HTR-8/SVneo (cell line): ENCODE data around the gene ZNF415.
"Not testable (repeated sequence)": the region's sequence is repeated elsewhere in the genome, so short reads cannot be mapped to it uniquely, and the experiment has no call there.

Experiments
- DNase-seq: peaks from one replicate; pipeline ENCODE4 v3.0.0; 2011; ENCODE audit warnings: low spot score, mixed read lengths; ENCODE audit not compliant: insufficient read length
- FAIRE-seq: peaks from 2 replicates; lab custom pipeline; 2011; peaks lifted over from hg19 to GRCh38; lab: Jason Lieb, UNC

The ZNF415 gene

DNA sequence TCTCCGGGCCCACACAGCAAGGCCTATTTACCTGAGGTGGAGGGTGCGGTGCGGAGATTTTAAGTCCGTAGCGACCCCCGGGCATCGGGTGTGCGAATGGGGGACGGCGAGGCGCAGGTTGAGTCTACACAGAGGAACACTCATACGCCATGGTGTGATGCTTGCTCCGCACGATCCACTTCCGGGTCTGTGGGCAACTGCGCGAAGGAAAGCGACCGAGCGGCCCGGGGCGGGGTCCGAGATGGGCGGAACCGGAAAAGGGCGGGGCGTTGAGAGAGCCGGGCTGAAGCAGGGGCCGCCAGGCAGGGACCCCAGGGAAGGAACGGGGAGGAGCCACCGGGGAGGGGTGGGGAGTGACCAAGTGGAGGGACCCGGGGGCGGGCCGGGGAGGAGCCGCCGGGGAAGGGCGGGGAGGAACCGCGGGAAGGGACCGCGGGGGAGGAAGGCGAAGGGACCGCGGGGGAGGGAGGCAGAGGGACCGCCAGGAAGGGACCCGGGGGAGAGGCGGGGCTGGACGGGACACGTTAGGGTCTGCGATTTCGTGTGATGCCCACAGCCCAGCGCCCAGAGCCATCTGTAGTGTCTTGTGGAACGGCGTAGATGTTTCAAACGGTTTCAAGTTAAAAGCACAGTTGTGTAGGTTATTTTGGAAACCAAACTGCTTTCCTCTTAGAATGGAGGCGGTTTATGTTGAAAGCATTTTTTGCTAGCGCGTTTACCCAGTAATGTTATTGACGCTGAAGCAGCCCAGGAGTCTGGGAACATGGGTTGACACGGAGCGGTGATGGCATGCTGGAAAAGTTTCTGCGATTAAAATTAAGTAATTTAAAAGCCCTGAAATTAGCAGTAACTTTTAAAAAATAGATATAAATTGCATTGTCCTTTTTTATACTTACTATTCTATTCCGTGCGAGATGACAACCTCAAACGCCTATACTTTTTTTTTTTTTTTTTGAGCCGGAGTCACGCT, 29.2 kb downstream of the ZNF415 start, which contains the start of gene ZNF160:
ZNF160 (minus strand) TSS at position 189 of the 970 bp plus-strand sequence. CDS start 17,146 bp downstream, outside the sequence.
- DNase-seq = peak; percentile 97
- peak; percentile 23 for FAIRE-seq

DNA sequence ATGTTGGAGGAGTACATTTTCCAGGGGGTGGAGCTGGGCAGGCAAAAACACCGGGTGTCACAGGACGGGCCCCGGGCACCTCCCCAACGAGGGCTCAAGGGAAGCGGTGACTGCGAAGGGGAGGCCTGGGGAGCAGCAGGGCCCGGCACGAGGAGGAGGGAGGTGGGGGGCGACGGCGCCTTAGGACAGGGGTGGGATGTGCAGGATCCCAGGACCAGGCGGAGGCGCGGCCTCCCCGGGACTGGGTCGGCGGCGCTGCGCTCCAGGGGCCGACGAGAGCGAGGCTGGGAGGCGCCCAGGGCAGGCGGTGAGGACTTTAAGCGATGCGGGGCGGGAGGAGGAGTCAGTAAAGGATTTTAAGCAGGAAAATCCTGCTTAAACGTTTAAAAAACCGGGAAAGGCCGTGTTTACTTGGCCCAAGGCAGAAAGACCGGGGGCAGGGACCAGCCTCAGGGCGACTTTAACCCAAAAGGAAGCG, 29.9 kb downstream of the ZNF415 start:
- DNase-seq (no peak), FAIRE-seq (no peak)

- DNase-seq (no peak), FAIRE-seq (no peak)
These were observed 30.4 kb downstream of the ZNF415 start for GRCh38 chr19:53102206-53102755.

DNA sequence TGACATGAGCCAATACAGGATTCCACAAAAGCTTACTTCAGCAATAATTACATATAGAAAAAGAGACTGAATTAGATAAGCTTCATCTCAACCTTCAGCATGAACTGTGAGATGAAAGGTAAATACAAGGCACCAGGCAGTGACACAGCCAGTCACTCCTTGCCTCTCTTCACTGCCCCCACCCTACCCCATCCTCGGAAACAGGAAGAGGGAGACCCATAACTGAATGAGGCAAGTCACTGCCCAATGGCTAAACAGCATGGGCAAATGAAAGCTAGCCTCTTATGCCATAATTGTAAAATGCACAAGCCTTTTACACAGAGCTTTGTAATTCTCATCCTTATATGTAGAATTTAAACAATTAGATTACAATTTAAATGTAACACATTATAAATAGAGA, 31.2 kb downstream of the ZNF415 start:
- FAIRE-seq = no peak
- DNase-seq = no peak

DNA sequence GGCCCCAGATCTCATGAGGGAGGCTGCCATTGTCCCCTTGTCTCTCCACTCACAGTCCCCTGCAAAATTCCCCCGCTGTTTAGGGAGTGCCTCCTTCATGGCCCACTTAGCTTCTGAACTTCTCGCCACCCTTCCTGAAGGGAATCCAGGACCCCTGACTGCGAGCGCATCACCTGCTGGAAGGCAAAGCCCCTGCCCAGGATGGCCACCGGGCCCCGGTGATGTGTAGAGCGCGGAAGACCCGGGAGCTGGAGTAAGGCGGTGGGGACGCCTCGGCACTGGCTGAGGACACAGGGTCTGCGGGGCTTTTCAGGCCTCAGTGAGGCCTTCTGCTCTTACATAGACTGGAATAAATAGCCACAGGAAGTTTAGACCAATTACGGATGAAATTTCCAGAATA, 34.1 kb downstream of the ZNF415 start:
- FAIRE-seq, DNase-seq: not testable (repeated sequence)

- not testable (repeated sequence) for FAIRE-seq, DNase-seq
These were observed 35.6 kb downstream of the ZNF415 start for GRCh38 chr19:53096982-53097690.

GRCh38 chr19:53096579-53096978, 36.1 kb downstream of the ZNF415 start:
- peak; percentile 69 for FAIRE-seq
- not testable (repeated sequence) for DNase-seq

DNA sequence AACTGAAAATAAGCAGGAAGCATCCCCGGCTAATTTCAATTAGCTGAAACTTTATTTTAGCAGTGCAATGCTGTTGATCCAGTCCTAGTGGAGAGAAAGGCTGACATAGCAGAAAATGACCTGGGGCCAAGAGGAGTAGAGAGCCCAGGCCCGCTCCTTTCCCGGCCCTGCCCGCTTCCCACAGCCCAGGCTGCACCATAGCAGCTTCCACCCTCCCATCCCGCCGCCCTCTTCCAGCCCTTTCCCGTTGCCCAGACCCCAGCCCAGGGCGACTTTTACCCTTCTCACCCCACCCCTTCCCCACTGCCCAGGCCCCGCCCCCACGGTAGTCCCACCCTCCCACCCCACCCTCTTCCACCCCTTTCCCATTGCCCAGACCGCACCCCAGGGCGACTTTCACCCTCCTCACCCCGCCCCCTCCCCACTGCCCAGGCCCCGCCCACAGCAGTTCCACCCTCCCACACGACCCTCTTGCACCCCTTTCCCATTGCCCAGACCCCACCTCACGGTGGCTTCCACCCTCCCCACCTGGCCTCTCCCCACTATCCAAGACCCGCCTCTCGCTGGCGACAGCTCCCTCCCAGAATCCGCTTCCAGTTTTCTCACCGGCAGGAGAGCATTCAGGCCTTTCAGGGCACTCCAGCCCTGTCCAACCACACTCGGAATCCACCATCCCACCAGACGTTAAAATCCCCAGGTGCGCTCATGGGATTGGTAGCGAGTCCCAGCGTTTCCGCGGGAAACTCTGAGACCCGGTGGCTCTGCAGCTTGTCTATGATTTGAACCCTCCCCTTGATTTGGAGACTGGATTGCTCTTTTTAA, 37.7 kb downstream of the ZNF415 start:
- FAIRE-seq (no peak), DNase-seq (no peak)

DNA sequence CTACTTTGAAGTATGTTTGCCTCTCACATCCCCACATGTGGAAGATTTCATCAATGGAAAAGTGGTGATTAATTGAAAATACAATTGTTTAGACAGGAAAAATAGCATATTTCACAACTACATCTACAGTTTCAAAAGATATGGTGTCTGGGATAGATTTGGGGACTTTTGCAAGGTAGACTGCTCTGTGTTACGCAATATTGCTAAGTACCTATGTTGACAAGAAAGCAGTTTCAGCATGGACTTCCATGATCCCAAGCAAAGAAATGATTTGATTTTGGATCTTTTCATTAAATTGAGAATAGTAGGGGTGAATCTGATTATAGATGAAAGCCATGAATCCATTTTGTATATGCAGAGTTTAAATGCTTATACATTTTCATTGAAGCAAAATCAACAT, 40.0 kb downstream of the ZNF415 start:
- FAIRE-seq (no peak), DNase-seq (no peak)

DNA sequence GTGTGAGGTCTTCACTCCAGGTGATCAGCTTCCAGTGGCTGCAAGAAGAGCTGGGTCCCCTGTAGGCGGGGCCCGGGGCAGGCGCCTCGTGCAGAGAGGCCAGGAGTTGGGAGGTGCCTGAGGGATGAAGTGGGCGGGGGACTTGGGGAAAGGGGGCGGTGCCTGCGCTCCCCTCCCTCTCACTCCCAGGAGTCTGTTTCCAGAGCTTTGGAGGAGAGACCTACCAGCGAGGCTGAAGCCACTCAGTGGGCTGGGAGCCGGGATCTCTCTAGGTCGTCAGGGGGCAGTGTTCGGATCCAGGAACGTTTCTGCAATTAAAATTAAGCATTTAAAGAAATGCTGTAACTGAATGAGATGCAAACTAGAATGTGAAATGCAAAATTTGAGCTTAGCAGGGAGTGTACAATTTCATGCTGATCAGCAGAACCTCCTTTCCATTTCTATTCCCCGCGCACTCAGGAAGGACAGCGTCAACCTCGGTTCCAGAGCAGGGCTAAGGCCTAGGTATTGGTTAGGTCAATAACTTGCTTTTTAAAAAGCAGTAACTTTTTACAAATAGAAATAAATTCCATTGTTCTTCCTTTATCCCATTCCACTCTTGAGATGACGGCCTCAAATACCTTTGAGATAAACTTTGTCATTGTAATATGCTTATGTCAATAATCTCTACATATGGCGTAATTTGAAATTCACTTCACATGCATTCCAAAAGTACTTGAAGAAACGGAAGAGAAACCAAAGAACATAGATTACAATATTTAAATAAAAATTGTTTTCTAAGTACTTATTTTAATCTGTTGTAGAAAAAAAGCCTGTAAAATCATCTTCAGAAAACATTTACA, 41.1 kb downstream of the ZNF415 start:
- no peak for DNase-seq
- FAIRE-seq = no peak

GRCh38 chr19:53088091-53088490, 44.6 kb downstream of the ZNF415 start:
- no peak for FAIRE-seq
- DNase-seq = no peak

DNA sequence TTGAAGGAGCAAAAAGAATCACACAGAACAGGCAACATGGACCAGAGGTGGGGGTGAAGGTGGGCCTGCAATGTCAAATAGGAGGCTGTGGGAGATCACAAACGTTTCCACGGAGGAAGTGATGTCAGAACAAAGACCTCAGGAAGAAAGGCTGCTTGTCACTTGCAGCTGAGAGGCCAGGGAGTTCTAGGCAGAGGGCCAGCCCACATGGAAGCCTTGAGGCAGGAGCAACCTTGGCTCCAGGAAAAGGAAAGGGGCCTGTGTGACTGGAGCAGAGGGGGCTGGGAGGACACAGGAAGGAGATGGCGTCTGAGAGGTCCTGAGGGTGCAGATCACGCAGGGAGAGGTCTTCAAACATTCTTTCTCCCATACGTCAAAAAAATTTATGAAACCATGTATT, 45.8 kb downstream of the ZNF415 start:
- FAIRE-seq = no peak
- DNase-seq = no peak

DNA sequence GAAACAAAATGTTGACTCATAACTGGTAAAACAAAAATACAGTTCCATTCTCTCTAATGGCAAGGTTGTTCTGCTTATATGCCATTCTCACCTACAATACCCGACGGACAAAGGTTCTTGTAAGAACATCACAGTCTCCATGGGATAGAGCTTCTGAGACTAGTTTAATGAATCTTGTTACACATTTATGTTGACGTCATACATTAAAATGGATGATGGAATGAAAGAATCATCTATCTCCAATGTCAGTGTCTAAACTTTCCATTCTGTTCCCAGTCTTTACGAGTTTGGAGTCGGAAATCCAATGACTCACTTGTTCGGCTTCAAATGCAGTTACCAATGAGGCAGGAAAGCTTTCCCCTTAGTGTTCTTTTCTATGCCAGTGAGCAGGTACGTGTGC, 47.2 kb downstream of the ZNF415 start:
- DNase-seq = no peak
- FAIRE-seq = no peak

DNA sequence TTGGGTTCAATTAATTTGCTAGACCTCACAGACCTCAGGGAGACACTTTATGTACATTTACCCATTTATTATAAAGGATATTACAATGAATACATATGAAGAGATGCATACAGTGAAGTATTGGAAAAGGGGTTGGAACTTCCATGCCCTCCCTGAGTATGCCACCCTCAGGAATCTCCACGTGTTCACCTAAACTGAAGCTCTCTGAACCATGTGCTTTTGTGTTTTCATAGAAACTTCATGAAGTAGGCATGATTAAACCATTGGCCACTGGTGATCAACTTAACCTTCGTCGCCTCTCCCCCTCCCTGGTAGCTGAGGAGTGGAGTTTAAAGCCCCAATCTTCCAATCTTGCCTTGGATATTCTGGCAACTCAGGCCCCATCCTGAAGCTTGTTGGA, 49.8 kb downstream of the ZNF415 start:
- DNase-seq (no peak), FAIRE-seq (no peak)

DNA sequence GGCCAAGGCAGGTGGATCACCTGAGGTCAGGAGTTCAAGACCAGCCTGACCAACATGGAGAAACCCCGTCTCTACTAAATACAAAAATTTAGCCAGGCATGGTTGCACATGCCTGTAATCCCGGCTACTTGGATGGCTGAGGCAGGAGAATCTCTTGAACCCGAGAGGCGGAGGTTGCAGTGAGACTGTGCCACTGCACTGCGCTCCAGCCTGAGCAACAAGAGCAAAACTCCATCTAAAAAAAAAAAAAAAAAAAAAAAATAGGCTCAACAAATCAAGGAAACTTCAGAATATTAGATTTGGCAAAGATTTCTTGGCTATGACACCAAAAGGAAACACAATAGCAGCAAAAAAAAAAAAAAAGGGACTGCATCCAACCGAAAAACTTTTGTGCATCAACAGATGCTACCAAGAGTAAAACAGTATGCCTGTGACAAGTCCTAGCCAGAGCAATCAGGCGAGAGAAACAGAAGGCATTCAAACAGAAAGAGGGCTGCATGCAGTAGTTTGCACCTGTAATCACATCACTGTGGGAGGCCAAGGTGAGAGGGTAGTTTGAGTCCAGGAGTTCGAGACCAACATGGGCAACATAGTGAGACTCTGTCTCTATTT, 53.3 kb downstream of the ZNF415 start:
- FAIRE-seq (no peak), DNase-seq (no peak)

DNA sequence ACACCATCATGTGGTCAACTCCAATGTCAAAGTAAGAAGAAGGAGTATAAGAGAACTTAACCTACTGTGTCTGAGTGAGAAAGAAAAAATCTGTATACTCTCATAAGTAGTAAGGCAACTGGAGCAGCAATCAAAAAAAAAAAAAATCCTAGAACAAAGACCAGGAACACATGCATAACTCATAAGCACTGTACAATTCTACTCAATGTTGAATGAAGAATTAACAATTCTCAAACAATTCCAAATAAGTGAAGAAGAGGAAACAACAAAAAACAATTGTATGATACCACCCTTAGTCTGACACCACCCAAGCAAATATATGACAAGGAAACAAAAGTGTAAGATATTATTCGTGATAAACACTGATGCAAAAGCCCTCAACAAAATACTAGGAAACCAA, 54.0 kb downstream of the ZNF415 start:
- DNase-seq = no peak
- FAIRE-seq = no peak

DNA sequence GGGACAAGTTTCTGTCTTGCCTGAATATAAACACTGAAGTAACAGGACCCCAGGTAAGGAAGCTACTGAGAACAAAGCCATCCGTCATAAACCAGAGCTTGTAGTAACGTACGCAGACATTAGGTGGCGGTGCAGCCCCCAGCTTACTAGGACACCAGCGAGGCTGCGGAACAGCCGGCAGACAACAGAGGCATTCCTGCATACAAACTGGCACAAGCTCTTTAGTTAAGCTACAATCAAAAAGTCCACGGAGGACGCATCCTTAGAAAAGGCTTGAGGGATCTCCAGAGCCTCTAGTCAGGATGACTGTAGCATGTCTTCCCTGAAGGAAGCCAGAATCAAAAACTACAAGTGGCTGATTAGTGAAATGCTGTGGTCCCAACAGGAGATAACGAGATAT, 55.7 kb downstream of the ZNF415 start:
- peak; percentile 48 for DNase-seq
- no peak for FAIRE-seq

DNA sequence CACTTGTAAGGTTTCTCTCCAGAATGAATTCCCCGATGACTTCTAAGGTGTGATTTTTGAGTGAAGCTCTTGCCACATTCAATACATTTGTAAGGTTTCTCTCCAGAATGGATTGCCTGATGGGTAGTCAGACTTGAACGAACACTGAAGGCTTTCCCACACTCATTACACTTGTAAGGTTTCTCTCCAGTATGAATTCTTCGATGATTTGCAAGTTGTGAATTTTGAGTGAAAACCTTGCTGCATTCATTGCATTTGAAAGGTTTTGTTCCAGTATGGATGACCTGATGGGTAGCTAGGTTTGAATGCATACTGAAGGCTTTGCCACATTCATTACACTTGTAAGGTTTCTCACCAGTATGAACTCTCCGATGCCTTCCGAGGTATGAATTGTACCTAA, 63.9 kb downstream of the ZNF415 start:
- DNase-seq = no peak

GRCh38 chr19:53068199-53068598, 64.5 kb downstream of the ZNF415 start:
- FAIRE-seq (no peak), DNase-seq (no peak)

More for the DNA sequence above, 63.9 kb downstream of the ZNF415 start:
- FAIRE-seq = no peak
